ENCODE results near the gene ICE1.
"Not testable (repeated sequence)": the region's sequence is repeated elsewhere in the genome, so short reads cannot be mapped to it uniquely, and the experiment has no call there.

The ICE1 gene

GRCh38 chr5:5404381-5404780, 18.1 kb upstream of the ICE1 start:
- no peak for DNase-seq (ENCODE audit: low read depth in 2 of 2)

GRCh38 chr5:5405441-5405840, 17.0 kb upstream of the ICE1 start:
- DNase-seq (ENCODE audit: low read depth in 2 of 2), result no peak

- no peak for DNase-seq (ENCODE audit: low read depth in 2 of 2)
These were observed 14.6 kb upstream of the ICE1 start for GRCh38 chr5:5407924-5408323.

- DNase-seq (ENCODE audit: low read depth in 2 of 2), result no peak
These were observed 13.2 kb upstream of the ICE1 start for GRCh38 chr5:5409151-5409810.

- DNase-seq (ENCODE audit: low read depth in 2 of 2), result not testable (repeated sequence)
These were observed 8.6 kb upstream of the ICE1 start for GRCh38 chr5:5413856-5414255.

GRCh38 chr5:5414999-5415398, 7.5 kb upstream of the ICE1 start:
- DNase-seq (ENCODE audit: low read depth in 2 of 2), result no peak

GRCh38 chr5:5416733-5417132, 5.7 kb upstream of the ICE1 start:
- no peak for DNase-seq (ENCODE audit: low read depth in 2 of 2)

- no peak for DNase-seq (ENCODE audit: low read depth in 2 of 2)
These were observed 4.5 kb upstream of the ICE1 start for GRCh38 chr5:5418006-5418405.

GRCh38 chr5:5418764-5419163, 3.7 kb upstream of the ICE1 start:
- no peak for DNase-seq (ENCODE audit: low read depth in 2 of 2)

GRCh38 chr5:5419291-5420210, 2.9 kb upstream of the ICE1 start:
- DNase-seq (ENCODE audit: low read depth in 2 of 2), result no peak

- no peak for DNase-seq (ENCODE audit: low read depth in 2 of 2)
These were observed 2.2 kb upstream of the ICE1 start for GRCh38 chr5:5420251-5420650.

- DNase-seq (ENCODE audit: low read depth in 2 of 2), result no peak
These were observed 1.1 kb upstream of the ICE1 start for GRCh38 chr5:5421149-5421960.

- no peak for DNase-seq (ENCODE audit: low read depth in 2 of 2)
These were observed 490 bp downstream of the ICE1 start for GRCh38 chr5:5422819-5423515.

GRCh38 chr5:5423586-5423985, 1.1 kb downstream of the ICE1 start:
- DNase-seq (ENCODE audit: low read depth in 2 of 2), result no peak

- no peak for DNase-seq (ENCODE audit: low read depth in 2 of 2)
These were observed 2.3 kb downstream of the ICE1 start for GRCh38 chr5:5424736-5425135.

GRCh38 chr5:5430136-5430535, 7.7 kb downstream of the ICE1 start:
- DNase-seq (ENCODE audit: low read depth in 2 of 2), result no peak

GRCh38 chr5:5432020-5432707, 9.7 kb downstream of the ICE1 start:
- DNase-seq (ENCODE audit: low read depth in 2 of 2), result no peak

GRCh38 chr5:5436203-5436760, 13.8 kb downstream of the ICE1 start:
- no peak for DNase-seq (ENCODE audit: low read depth in 2 of 2)

GRCh38 chr5:5437227-5438172, 15.0 kb downstream of the ICE1 start:
- DNase-seq (ENCODE audit: low read depth in 2 of 2), result no peak

GRCh38 chr5:5451863-5452262, 29.4 kb downstream of the ICE1 start:
- no peak for DNase-seq (ENCODE audit: low read depth in 2 of 2)
